ENCODE data around the gene MYH6.
A peak's percentile ranks its signal among the peaks of the same experiment; 100 is the strongest.

Gene MYH6

DNA sequence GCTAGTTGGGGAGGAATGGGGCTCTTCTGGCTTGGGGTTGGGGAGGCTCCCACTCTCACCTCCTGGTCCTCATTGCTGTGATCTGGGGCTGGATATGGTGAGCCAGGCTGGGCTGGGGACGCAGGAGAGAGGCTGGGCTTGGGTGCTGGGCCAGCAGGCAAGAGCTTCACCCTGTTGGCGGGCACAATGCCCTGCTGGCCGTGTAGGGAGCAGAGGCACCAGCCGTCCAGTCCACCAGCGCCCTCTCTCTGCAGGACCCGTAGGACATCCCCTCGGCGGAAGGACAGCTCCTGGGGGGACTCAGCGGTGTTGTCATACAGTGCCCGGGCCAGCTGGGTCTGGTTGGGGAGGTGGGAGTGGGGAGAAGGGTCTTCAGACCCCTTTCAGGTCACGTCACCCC, 47.6 kb downstream of the MYH6 start:
- no peak for DNase-seq (ENCODE audit: extremely low read depth in 1 of 2, low read depth in 1 of 2)

GRCh38 chr14:23359722-23360447, 48.2 kb downstream of the MYH6 start:
- DNase-seq (ENCODE audit: extremely low read depth in 1 of 2, low read depth in 1 of 2): no peak

GRCh38 chr14:23359167-23359626, 48.9 kb downstream of the MYH6 start:
- DNase-seq (ENCODE audit: extremely low read depth in 1 of 2, low read depth in 1 of 2): no peak

GRCh38 chr14:23358553-23359166, 49.4 kb downstream of the MYH6 start:
- no peak for DNase-seq (ENCODE audit: extremely low read depth in 1 of 2, low read depth in 1 of 2)

- DNase-seq (ENCODE audit: extremely low read depth in 1 of 2, low read depth in 1 of 2): no peak
These were observed 50.0 kb downstream of the MYH6 start for GRCh38 chr14:23358042-23358441.

GRCh38 chr14:23357261-23357660, 50.8 kb downstream of the MYH6 start:
- no peak for DNase-seq (ENCODE audit: extremely low read depth in 1 of 2, low read depth in 1 of 2)

DNA sequence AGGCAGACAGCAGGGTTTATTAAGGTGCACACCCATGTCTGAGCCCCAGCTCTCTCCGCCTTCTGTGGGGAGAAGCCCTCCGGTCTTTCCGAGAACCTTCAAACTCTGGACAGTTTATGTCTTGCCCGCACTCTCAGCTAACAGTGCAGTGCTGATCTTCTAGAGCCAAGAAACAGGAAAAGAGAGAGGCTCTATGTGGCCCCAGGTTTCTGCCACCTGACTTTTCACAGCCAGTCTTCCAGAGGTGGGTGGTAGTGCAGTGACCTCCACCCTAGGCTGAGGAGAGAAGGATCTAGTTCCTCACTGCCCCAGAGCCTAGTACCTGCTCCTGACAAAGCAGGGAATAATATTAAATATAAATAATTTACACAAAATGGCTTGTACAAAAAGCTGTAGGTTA, 51.4 kb downstream of the MYH6 start:
- no peak for DNase-seq (ENCODE audit: extremely low read depth in 1 of 2, low read depth in 1 of 2)

GRCh38 chr14:23355871-23356435, 52.1 kb downstream of the MYH6 start:
- DNase-seq (ENCODE audit: extremely low read depth in 1 of 2, low read depth in 1 of 2): no peak

DNA sequence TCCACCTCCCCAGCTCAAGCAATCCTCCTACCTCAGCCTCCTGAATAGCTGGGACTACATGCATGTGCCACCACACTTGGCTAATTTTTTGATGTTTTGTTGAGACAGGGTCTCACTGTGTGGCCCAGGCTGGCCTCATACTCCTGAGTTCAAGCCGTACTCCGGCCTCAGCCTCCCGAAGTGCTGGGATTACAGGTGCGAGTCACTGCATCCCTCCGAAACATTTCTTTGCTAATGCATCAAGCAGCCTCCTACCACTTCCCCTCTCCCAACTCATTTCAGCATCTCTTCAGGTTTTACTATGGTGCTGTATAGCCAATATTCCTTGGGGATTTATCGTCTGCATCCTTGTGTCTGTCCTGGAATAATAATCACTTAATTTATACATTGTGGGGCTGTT, 53.1 kb downstream of the MYH6 start:
- no peak for DNase-seq (ENCODE audit: extremely low read depth in 1 of 2, low read depth in 1 of 2)

DNA sequence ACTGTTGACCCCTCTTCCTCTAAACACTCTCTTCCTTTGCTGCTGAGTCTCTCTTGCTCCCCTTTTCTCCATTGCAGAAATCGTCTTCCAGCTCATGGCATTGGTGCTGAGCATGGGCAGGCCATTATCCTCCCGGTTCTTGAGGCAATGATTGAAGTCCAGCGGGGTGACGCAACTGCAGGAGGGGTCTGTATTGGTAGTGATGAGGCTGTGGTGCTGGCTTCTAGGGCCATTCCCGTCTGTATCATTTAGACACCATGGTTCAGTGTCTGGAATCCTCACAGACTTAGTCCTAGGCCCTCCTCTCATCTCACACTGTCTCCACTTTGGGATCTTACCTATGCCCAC, 54.7 kb downstream of the MYH6 start:
- no peak for DNase-seq (ENCODE audit: extremely low read depth in 1 of 2, low read depth in 1 of 2)

DNA sequence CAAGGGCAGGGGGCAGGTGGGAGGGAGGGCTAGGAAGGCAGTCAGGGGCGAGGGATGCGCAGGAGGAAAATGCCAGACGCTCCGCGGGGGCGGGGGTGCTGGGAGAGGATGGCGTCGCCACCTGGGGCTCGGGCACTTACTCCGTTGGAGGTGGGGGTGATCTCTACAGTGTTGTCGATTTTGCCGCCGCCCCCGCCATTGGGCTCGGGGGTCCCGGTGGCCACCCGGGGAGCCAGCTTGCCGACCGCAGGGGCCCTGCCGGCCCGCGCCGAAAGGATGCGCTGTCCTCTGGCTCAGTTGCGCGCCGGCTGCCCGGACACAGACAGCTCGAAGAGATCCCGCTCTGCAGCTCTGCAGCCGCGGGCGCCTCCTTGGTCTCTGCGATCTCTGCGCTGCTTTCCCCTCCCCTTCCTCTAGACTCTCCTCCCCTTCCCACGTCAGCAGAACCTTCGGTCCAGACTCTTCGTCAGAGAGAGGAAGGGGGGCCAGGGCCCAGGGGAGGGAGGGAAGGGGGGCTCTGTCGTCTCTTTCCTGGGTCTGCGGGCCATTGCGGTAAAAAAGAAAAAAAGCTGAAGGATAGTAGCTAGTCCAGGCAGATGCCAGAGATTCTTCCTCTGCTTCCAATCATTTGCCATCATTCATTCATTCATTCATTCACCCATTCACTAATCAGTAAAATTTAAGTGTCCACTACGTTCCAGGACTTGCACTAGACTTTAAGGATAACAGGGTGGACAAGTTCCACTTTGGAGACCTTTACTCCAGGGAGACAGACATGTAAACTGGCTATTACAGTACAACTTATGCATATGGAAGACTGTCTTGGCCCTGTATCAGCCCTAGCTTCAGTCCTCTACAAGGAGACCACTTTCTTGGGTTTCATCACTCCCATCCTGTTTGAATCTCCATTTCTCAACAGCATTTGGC, 55.3 kb downstream of the MYH6 start, which contains the start of gene SLC22A17:
SLC22A17 (minus strand) TSS at position 382 of the 927 bp plus-strand sequence.
- peak; percentile 22 to 25 for DNase-seq (ENCODE audit: extremely low read depth in 1 of 2, low read depth in 1 of 2)

DNA sequence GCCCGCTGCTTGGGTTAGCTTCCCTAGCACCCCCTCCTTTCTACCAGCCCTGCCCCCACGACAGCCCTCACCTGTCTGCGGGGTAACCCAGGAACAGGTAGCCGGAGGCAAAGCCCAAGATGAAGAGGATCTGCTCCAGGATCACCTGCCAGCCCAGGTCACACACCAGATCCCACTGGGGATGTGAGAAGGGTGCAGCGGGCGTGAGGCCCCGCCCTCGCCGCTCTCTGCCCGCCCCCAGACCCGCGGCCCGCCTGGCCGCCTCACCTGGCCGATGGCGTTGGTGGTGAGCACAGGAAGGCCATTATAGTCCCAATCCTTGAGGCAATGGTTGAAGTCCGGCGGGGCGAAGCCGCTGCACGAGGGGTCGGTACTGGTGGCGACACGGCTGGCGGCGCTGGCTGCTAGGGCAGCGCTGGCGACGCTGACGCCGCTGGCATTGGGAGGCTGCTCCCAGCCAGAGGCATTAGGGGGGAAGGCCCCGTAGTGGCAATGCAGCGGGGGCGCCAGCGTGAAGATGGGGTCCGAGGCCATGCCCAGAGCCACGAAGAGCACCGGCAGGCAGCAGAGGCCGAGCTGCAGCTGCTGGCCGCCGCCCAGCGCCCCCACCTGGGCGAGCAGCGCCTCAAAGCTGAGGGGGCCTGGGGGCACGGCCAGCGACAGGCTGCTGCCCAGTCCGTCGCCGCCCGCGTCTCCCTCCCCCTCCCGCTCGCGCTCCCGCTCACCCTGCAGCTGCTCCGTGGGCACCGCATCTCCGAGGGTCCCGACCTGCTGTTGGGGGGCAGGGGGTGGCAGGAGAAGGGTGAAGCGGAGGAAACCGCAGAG, 56.2 kb downstream of the MYH6 start:
- DNase-seq (ENCODE audit: extremely low read depth in 1 of 2, low read depth in 1 of 2): no peak

GRCh38 chr14:23349156-23349845, 58.8 kb downstream of the MYH6 start:
- no peak for DNase-seq (ENCODE audit: extremely low read depth in 1 of 2, low read depth in 1 of 2)

DNA sequence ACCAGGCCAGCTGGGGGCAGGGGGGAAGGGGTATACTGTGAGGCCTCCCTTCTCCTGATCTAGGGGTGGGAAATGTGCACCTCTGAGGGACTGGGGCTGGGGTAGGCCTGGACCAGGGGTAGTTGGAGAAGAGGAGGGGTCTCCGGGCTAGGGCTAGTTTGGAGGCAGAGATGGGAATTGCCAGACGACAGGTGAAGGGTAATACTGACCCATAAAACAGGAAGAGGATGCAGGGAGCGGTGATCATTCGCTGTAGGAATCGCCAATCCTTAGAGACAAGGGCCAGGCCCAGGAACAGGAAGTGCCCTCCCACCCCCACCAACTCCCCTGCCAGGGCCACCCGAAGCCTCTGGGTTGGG, 59.8 kb downstream of the MYH6 start:
- no peak for DNase-seq (ENCODE audit: extremely low read depth in 1 of 2, low read depth in 1 of 2)

DNA sequence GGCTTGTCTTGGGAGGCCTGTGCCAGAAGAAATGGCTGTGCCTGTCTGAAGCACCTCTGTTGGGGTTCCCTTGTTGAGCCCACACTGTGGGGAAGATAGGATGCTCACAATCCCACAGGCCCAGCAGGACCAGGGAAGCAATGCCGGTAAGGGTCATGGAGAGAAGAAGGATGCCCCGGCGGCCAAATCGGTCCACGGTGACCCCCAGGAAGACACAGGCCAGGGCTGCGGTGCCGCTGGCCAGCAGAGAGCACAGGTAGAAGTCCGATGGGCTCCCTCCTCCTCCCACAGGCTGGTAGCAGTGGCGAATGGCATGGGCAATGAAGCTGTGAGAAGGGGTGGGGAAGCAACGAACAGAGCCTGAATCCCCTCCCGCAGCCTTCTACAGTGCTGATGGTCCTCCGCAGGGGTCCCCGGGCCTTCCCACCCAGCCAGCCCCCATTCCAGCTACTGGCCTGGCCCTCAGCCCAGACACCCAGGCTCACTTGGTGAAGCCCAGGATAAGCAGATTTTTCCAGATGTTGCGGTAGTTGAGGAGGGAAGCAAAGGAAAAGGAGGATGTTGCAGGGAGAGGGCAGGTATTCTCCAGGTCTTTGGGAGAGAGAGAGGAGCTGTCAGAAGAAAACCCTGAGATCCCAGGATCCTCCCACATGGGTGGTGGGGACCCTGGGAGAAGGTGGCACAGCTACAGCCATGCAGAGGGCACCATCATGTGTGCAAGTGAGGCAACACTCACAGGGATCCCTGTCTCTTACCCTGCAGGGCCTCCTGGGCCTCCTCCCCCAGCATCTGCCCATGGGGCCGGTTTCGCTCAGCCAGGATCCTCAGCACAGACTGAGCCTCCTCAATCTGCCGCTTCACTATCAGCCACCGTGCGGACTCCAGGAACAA, 60.4 kb downstream of the MYH6 start:
- DNase-seq (ENCODE audit: extremely low read depth in 1 of 2, low read depth in 1 of 2): no peak

DNA sequence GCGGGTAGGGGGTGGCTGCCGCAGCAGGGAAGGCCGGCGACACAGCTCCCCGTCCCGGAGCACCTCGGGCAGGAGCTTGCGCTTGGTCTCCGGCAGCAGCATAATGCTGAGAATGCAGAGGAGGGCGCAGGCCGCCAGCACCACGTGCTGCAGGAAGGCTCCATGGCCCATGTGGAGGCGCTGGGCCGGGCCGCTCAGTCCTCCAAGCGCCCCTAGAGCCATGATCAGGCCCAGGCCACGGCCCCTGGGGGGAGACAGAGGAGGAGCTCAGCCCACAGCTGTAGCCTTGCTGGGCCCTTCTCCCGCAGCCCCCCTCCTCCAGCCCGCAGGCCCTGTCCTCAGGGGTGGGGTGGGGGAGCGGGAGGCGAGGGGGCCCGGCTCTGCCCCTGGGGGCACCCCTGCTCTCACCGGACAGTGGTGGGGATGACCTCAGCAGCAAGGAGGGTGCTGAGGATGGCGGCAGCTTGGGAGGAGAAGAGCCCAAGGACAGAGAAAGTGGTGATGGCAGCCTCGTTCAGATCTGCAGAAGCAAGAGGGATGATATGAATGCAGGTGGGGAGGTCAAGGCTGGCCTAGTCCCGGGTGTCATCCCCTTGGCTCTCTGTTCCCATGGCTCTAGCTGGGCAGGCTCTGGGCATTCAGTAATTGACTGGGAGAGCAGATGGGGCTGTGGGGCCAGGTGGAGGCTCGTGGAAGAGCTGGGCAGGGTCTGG, 61.2 kb downstream of the MYH6 start:
- DNase-seq (ENCODE audit: extremely low read depth in 1 of 2, low read depth in 1 of 2): no peak

GRCh38 chr14:23345987-23346692, 61.9 kb downstream of the MYH6 start:
- DNase-seq (ENCODE audit: extremely low read depth in 1 of 2, low read depth in 1 of 2): no peak

GRCh38 chr14:23344481-23344880, 63.6 kb downstream of the MYH6 start:
- DNase-seq (ENCODE audit: extremely low read depth in 1 of 2, low read depth in 1 of 2): no peak

Data from activated CD8-positive, alpha-beta memory T cell treated with anti-CD3 and anti-CD28 coated beads for 1 hour (primary cell).